ENCODE data around the gene GPHN.

DNA sequence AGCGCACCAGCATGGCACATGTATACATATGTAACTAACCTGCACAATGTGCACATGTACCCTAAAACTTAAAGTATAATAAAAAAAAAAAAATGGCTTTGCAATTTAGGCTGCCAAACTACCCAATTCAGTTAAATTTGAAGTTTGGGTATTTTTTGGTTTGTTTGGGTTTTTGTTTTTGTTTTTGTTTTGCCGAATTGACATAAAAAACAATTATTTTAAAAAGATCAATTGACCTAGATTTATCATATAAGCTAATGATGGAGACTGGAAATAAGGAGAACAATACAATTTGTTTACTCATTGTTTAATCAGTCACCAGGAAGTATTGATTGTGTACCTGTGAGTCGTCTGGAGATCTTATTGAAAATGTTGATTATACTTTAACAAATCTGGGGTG is 619.2 kb downstream of the GPHN start:
- TF ChIP-seq POLR2AphosphoS5 (IDR thresholded peaks at IDR 0.05; ENCODE audit: low read depth, low read length): no peak
- no peak for TF ChIP-seq TAF1 (IDR thresholded peaks at IDR 0.05; ENCODE audit: borderline replicate concordance, insufficient read depth, low read length)
- TF ChIP-seq, protein P1, sequence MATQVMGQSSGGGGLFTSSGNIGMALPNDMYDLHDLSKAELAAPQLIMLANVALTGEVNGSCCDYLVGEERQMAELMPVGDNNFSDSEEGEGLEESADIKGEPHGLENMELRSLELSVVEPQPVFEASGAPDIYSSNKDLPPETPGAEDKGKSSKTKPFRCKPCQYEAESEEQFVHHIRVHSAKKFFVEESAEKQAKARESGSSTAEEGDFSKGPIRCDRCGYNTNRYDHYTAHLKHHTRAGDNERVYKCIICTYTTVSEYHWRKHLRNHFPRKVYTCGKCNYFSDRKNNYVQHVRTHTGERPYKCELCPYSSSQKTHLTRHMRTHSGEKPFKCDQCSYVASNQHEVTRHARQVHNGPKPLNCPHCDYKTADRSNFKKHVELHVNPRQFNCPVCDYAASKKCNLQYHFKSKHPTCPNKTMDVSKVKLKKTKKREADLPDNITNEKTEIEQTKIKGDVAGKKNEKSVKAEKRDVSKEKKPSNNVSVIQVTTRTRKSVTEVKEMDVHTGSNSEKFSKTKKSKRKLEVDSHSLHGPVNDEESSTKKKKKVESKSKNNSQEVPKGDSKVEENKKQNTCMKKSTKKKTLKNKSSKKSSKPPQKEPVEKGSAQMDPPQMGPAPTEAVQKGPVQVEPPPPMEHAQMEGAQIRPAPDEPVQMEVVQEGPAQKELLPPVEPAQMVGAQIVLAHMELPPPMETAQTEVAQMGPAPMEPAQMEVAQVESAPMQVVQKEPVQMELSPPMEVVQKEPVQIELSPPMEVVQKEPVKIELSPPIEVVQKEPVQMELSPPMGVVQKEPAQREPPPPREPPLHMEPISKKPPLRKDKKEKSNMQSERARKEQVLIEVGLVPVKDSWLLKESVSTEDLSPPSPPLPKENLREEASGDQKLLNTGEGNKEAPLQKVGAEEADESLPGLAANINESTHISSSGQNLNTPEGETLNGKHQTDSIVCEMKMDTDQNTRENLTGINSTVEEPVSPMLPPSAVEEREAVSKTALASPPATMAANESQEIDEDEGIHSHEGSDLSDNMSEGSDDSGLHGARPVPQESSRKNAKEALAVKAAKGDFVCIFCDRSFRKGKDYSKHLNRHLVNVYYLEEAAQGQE (IDR thresholded peaks at IDR 0.05; ENCODE audit: insufficient read depth in 1 of 2, low read depth in 2 of 2, low read length in 2 of 2): no peak
- no peak for TF ChIP-seq SIN3A (IDR thresholded peaks at IDR 0.05; ENCODE audit: borderline replicate concordance, insufficient read depth, low read length)
- no peak for TF ChIP-seq FOXP2 (optimal IDR thresholded peaks at IDR 0.05; ENCODE audit: borderline replicate concordance, extremely low read depth, extremely low read length, insufficient read depth)

Measured in PFSK-1 (cell line).